NCI-H2029 (cell line): ENCODE data around the gene GALNT6.

Experiments
- DNase-seq: peaks from one replicate; lab custom pipeline; 2025; lab: John Stamatoyannopoulos, UW

GALNT6 gene

GRCh38 chr12:51381226-51382079 lies 9.8 kb downstream of the GALNT6 start:
- DNase-seq, result peak; percentile 19

GRCh38 chr12:51379571-51379970 lies 11.6 kb downstream of the GALNT6 start:
- no peak for DNase-seq

DNA sequence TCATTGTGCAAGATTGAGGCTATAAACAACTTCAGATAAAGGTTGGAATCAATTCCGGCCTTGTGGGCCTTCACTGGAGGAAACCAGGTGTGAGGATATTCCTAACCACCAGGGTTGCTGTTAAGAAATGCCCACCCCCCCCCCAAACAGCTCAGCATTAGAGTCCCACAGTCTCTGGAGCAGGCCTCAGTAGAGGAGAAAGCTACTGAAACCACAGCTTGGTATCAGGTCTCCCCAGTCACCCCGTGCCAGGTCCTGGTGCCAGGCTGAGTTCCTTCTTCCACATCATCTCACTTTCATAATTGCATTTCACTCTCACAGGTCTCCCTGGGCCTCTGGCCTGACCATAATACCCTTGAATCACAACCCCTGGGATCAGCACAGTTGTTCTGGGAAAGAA lies 12.5 kb downstream of the GALNT6 start:
- DNase-seq, result no peak

- DNase-seq, result peak; percentile 40
Measured at GRCh38 chr12:51377099-51377984, 13.9 kb downstream of the GALNT6 start.

- no peak for DNase-seq
Measured at GRCh38 chr12:51374856-51375255, 16.4 kb downstream of the GALNT6 start.

- DNase-seq, result no peak
Measured at GRCh38 chr12:51374361-51374760, 16.8 kb downstream of the GALNT6 start.

DNA sequence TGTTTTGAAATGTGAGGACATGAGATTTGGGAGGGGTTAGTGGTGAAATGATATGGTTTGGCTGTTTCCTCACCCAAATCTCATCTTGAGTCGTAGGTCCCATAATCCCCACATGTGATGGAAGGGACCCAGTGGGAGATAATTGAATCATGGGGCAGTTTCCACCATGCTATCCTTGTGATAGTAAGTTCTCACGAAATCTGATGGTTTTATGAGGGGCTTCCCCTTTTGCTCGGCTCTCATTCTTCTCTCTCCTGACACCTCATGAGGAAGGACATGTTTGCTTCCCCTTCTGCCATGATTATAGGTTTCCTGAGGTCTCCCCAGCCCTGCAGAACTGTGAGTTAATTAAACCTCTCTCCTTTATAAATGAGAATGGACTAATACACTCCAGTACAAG lies 18.0 kb downstream of the GALNT6 start:
- no peak for DNase-seq

DNA sequence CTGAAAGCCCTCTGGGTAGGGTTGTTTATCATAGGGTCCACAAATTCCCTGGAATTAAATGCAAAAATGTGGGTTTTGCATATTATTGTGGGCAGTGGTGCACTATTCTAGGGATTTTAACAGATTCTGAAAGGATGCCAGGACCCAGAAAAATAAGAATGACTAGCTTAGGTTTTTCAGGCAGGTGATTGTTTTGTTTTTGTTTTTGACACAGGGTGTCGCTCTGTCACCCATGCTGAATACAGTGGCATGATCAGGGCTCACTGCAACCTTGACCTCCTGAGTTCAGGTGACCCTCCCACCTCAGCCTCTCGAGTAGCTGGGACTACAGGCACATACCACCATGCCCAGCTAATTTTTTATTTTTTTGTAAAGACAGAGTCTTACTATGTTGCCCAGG lies 19.2 kb downstream of the GALNT6 start:
- no peak for DNase-seq

DNA sequence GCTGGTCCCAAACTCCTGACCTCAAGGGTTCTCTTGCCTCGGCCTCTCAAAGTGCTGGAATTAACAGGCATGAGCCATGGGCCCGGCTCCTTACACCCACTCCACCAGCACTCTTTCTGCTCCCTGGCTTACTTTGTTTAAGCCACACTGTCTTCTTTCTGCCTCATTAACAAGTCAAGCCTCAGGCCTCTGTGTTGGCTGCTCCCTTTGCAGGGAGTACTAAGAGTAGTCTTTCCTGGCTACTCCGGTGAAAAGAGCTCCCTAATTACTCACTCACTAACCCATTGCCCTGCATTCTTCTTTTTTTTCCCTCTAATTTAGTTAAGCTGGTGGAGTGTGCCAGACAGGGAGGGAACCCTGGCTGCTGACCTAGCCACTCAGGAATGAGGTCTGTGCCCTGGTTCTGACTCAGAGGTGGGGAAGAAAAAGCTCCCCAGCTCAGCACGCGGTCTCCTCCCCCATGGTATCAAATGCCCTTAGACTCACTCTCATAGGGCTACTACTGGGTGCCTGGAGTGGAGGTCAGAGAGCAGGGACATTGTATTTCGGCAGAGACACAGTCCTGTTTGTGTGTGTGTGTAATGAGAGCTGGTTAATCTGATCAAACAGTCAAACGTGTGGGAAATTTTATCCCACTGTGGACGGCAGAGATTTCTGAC lies 19.8 kb downstream of the GALNT6 start:
- DNase-seq, result peak; percentile 34

- DNase-seq, result no peak
Measured at GRCh38 chr12:51370667-51371066, 20.5 kb downstream of the GALNT6 start.

DNA sequence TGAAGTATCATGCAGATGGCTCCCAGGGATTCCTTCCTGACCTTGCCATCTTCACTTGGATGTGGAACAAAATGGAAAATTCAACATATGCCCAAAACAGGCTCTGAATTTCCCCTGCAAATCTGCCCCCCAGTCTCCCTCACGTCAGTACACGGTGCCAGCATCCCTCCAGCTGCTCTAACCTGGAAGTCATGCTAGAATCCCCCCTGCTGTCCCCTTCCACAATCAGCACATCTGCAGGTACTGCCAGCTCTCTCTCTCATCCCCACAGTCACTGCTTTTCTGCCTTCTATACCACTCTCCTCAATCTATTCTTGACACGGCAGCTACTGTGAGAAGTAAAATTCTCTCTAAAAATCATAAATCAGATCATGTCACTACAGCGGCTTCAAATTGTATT lies 21.6 kb downstream of the GALNT6 start:
- no peak for DNase-seq

GRCh38 chr12:51368640-51369517 lies 22.3 kb downstream of the GALNT6 start:
- peak; percentile 56 for DNase-seq

DNA sequence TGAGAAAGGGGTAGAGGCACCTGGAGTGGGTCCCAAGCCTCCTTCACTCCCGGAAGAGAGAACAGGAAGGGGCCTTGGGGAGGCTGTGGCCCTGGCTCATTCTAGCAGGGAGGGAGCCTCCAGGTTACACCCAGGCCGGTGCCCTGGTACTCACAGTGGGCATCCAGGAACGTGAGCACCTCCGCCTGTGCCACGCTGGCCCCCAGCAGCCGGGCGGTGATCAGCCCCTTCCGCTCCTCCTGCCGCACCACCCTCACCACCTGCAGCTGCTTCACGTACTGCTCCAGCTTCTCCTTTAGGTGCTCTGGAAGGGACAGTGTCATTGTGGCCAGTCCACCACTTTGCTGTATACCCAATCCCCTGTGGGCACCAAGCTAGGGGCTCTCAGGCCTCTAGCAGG lies 25.9 kb downstream of the GALNT6 start:
- DNase-seq, result no peak

- no peak for DNase-seq
Measured at GRCh38 chr12:51364001-51364400, 27.2 kb downstream of the GALNT6 start.

GRCh38 chr12:51362747-51363342 lies 28.4 kb downstream of the GALNT6 start:
- DNase-seq, result no peak

- DNase-seq, result no peak
Measured at GRCh38 chr12:51362307-51362706, 28.9 kb downstream of the GALNT6 start.

- DNase-seq, result no peak
Measured at GRCh38 chr12:51361161-51362016, 29.8 kb downstream of the GALNT6 start.

- DNase-seq, result no peak
Measured at GRCh38 chr12:51360315-51360714, 30.9 kb downstream of the GALNT6 start.

GRCh38 chr12:51359851-51360250 lies 31.4 kb downstream of the GALNT6 start:
- DNase-seq, result no peak

DNA sequence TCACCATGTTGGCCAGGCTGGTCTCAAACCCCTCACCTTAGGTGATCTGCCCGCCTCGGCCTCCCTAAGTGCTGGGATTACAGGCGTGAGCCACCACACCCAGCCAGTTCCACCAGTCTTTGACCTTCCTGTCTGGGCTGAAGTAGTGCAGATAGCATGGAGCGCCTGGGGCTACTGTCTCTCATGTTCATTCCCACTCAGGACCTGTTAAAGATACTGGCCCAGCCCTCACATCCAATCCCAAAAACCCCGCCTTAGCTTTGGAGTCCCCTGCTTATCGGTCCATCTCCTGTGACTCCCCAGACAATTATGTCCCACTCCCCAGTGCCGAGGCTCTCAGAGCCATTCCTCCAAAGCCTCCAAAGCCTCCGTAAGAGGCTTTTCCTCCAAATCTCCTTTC lies 32.7 kb downstream of the GALNT6 start:
- DNase-seq, result no peak
